HG03095 (cell line): Measurements from ENCODE around the gene PXDN.
"Not testable (repeated sequence)": the region's sequence is repeated elsewhere in the genome, so short reads cannot be mapped to it uniquely, and the experiment has no call there.

Experiments used
- ATAC-seq: cut with Tn5 transposase; IDR thresholded peaks from one replicate; pipeline ENCODE4 v1.9.1; 2021; ENCODE audit warnings: moderate library complexity; ENCODE audit not compliant: unreplicated experiment

The PXDN gene

DNA sequence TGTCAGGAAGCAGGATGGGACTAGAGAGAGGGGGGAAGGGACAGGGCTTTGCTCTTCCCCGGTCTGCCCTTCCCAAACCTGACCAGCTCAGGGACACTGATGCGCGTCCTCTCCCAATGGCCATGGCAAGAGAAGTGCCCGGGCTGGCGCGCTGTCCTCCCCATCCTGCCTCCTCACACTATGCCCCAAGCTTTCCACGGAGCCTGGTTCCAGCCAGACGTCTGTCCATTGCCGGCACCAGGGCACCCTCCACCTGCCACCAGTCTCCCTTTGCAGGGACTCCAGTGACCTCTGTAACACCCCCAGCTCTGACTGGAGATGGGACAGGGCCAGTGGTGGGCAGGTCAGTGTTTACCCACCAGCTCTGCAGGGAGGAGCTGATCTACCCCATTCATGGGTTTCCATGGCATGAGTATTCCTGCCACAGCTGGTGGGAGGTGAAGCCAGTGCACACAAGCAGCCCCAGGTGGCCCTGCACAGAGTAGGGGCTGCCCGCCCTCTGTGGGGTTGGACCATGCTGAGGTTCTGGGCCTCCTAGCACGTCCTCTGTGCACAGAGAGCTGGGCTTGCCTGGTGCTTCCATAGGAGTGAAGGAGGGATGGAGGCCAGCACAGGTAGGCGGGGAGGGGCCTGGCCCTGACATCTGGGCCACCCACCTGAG lies 109.5 kb downstream of the PXDN start:
- no peak for ATAC-seq

DNA sequence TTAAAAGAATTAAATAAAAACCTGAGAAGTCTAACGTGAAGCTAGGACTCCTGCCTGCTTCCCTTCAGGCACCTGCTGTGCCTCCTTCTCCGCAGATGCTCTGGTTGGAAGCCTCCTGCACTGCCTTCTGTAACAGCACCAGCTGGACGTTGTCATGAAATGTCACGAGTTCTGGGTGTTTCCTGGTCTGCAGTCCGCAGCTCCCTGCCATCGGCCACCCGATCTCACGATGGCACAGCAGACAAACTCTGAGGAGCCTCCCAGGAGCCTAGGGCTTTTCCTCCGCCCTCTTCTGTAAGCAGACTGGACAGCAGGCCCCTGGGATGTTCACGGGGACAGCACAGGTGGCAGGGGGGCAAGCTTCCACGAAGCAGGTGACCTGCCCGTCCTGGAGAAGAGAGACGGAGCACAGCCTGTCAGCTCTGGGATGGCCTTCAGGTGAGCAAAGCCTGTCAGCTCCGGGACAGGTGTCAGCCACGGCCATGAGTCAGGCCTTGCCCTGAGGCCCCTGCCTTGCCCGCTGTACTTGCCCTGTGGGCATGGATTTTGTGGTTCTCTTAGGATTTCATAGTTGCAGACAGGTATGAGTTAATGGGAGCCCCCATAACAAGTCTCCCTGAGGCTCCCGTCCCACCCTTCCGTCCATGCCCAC lies 110.3 kb downstream of the PXDN start:
- ATAC-seq, result no peak

DNA sequence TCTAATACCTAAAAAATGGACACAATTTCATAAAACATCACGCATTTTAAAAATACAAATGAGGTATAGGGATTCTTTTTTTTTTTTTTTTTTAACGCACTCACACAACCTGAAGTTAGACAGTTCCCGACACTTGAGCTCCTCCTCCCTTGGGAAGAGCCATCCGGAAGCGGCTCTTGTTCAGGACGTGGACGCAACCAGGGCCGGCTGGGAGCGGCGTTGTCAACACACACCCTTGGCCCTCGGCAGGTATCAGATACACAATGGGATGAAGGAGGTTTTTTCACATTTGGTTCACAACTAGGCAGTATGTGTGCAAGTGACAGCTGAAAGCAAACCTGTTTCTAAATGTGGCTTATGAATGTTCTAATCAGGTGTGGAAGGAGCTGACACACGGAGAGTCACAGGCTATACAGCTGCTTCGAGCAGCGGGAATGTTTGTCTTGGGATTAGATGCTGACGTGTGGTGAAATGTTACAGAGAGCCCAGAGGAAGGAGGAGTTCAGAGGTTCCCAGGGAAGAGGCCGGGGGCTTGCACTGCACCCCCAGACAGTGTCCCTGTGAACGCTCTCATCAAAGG lies 111.1 kb downstream of the PXDN start:
- ATAC-seq, result no peak

DNA sequence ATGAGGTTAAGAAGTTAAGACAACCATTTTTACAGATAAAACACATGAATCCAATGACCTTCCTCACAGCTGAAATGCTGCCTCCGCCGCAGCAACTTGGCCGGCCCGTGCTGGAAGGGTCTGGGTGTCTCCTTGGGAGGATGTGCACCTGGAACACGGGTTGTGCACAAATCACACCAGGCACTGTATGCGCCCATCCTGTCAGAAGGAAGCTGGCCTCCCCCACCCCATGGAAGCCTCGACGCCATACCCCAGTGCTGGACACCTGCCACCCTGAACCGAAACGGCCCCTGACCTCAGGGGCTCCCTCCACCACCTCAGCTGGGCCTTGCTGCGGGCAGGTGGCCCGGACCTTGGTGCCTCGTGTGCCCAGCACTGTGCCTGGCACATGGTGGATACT lies 111.8 kb downstream of the PXDN start:
- no peak for ATAC-seq

DNA sequence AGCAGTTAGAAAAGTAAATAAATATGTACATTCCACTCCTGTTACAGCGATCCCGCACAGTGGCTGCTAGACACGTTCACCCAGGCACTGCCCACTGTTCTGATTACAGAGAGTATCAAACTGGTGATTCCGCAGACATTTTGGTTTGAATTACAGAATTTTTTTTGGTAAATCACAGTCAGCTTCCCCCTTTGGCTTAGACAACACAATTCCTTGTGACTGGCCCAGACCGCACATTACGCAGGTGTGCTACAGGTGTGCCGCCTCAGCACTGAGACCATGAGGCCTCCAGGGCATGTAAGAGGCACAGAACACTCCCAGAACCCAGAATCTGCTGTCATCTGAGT lies 112.3 kb downstream of the PXDN start:
- ATAC-seq, result no peak

DNA sequence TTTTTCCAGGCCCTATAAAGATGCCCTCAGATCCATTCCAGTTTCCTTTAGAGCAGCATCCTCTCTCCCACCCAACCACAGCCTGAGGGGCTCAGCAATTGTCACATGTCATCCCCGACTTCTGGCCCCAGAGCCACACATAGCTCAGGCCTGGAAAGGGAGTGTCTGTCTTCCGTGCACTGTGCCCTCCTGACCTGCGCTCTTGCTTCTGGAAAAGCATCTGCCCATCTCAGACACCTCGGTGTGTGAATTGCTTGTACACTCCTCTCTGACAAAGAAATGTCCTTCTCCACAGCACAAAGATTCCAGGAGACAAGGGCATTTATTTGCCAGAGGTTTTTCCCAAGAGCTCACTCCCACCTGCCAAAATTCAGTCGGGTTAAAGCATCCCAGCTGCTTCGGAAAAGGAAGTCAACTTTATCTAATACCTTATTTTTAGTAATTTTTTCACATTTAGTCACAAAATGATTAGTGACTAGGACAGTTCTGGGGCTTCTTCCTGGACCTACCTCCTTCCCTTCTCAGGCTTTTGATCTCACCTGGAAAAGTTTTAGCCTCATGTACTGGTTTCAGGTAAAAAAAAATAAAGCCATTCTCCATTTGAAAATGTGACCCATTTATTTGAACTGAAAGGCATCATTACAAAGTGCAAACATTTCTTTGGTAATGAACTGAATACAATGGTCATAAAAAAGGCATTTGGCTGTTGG lies 112.9 kb downstream of the PXDN start:
- ATAC-seq, result no peak

DNA sequence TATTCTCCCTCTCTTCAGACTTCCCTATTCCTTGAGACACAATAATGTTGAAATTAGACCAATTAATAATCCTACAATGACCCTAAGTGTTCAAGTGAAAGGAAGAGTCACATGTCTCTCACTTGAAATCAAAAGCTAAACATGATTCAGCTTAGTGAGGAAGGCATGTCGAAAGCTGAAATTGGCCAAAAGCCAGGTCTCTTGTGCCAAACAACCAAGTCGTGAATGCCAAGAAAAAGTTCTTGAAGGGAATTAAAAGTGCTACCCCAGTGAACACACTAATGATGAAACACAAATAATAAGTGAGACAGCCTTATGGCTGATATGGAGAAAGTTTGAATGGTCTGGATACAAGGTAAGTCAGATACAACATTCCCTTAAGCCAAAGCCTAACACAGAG lies 115.4 kb downstream of the PXDN start:
- no peak for ATAC-seq

DNA sequence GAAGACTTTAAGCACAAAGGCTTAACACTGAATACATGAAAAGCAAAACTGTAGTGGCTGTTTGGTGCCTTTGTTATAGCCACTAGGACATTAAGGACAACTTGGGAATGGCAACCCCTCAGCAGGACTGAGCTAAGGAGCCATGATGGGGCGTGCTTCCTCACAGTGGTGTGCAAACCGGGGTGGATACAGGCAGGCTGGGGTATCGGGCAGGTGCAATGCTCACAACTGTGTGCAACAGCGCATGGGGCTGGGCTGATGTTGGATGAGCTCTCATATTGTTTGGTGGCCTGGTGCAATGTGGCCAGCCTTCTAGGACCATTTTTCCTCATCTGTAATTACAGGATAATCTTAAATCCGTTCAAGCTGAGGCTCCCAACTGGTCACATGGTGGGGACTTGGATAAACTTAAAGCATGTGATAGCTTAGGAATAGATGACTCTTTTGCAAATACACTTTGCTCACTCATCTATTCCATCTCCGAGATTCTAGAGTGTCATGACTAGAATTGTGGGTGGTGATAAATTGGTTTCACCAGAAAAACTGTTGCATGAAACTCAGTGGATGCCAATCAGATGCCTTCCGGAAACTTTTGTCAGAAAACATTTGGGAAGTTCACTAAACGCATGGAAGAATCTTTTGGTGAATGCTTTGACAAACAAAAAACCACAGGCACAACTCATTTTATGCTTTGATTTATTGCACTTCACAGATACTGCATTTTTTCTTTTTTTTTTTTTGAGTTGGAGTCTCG lies 116.5 kb downstream of the PXDN start:
- no peak for ATAC-seq

DNA sequence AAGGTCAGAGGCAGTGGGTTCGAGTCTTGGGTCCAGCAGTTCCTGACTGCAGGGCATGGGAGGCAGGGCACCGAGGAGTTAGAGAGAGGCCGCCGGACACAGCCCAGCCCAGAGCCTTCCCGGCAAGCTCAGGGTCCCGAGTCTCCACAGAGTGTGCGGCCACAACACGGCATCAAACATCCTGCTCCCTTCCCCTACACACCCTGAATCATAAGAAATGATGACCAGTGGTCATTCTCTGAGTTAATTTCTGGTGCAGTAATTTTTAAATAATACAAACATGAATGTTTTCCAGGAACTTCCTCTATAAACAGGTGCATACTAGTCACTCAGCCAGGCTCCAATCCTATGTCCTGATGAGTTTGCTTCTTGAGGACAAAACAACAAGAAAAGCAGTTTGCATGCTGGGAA lies 118.0 kb downstream of the PXDN start:
- ATAC-seq, result no peak

DNA sequence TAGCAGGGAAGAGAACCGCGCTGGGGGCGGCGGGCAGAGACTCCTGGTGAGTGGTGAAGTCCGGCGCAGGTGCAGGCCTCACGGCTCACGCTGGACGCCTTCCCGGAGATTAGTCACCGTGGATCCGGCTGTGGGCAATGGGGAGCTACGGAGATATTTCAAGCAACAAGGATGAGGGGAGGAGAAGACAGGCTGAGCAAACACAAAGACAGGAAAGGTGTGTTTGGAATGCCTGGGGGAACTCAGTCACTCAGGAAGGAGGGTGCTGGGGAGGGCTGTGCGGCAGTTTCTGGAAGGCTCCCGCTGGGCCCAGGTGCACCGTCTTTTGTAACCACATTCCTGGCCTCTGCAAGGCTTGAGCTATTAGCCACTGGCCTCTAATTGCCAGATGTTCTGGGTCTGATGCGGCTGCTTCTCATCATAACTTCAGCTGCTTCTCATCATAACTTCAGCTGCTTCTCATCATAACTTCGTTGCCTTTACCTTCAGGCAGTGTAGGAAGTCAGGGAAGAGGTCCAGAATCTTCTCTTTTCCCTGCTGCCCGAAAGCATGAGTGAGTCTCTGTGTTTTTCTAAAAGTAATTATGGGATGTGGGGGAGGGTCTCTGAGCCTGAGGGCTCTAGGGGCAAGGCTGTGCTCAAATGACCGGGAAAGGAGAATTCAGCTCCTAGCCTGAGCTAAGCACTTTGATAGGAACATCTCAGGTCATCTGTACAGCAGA lies 118.9 kb downstream of the PXDN start:
- ATAC-seq, result no peak

DNA sequence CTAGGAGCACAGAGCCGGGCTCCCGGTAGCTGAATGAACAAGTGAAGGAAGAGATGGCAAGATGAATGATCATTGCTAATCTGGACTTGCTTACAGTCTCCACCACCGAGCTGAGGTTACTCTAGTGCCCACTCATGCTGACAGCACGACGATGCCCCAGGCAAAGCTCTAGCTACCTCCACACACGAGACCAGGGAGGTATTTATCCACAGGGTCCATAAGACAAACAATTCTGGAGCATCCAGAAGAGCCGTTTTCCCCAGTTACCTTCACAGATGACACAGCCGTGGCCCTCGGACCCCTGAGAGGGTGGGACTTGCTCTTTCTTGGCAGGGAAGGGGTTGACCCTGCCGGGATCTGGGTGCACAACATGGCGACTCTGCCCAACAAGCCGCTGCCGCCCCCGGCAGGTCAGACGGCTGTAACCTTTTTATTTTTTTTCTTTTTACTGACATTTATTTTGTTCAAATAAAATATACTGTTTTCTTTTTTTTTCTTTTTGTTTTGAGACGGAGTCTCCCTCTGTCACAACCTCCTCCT lies 120.3 kb downstream of the PXDN start:
- no peak for ATAC-seq

DNA sequence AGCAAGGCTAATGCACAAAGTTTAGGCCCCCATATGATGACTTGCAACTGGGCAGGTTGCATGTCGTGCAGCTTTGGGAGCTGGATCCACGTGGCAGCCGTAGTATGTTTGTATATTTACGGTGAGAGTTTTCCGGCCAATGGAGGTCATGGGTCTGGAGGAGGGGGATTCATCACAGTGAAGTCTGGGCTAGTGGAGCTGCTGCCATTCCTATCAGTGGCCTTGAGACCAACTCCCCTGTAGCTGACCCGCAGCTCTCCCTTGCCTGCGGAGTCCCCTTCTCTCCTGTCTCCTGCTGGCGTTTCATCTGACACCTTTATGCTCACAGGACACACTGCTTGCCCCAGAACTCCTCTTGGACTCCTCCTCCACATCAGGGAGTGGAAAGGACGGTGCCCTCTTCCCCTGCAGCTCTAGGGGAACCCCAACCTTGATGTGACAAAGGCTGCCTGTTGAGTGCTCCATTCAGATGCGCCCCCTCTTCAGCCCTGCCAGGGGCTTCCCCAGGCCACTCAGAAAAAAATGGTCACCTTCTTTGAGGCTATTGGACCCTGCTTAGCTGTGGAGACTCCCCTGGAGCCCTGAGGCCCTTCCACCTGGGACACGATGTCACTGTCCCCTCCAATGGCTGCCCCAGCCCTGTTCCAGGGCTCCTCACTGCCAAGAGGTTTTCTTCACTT lies 121.7 kb downstream of the PXDN start:
- no peak for ATAC-seq

DNA sequence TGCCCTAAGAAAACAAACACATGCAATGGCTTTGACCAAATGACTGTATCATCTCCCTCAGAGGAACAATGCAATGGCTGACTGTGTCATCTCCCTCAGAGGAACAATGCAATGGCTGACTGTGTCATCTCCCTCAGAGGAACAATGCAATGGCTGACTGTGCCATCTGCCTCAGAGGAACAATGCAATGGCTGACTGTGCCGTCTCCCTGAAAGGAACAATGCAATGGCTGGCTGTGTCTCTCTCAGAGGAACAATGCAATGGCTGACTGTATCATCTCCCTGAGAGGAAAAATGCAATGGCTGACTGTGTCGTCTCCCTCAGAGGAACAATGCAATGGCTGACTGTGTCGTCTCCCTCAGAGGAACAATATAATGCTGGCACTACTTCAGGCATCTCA lies 122.3 kb downstream of the PXDN start:
- not testable (repeated sequence) for ATAC-seq

DNA sequence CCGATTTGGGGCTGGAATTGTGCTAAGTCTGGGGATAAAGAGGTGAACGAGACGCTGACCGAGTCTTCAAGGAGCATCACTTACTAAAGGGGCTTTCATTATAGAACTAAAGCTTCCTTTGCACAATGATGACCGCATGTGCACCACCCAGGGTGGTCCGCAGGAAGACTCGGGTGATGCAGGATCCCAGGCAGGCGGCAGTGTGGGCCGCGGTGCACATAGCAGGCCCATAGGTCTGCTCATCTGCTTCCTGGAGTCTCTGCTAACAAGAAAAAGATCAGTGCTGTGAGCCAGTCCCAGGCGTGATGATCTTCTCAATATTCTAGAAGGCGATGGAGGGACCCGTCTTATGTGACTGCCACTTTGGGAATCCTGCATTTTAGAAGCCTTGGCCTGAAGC lies 122.8 kb downstream of the PXDN start:
- ATAC-seq, result no peak

DNA sequence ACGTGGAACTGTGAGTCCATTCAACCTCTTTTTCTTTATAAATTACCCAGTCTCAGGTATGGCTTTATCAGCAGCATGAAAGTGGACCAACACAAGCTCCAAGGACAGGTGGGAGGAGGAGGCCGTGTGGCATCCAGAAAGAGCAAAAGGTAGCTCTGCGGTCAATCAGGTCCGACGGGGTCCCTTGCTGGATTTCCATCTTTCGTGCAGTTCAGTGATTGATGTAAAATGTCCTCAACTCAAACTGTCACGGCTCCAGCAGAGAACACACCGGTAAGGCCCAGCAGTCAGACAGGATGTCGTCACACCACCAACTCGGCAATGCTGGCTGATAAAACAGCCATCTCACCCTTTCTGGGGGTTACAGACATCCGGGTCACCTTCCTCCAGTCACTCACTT lies 123.3 kb downstream of the PXDN start:
- no peak for ATAC-seq

DNA sequence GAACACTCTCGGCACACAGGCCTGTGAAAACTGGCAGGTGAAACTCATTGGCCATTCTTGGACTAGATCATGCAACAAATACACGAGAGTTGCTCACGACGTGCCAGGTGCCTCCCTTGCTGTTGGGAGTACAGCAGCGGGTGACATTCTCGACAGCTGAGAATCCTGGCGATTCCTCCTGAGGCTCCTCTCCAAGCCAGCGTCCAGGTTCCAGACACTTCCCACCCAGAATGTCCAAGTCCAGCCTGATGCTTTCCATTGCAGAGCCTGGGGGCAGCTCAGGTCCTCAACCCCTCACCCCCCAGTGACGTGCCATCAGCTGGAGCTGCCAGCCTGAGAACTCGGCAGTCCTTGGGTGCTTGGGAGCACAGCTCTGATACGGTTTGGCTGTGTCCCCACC lies 124.2 kb downstream of the PXDN start:
- no peak for ATAC-seq

DNA sequence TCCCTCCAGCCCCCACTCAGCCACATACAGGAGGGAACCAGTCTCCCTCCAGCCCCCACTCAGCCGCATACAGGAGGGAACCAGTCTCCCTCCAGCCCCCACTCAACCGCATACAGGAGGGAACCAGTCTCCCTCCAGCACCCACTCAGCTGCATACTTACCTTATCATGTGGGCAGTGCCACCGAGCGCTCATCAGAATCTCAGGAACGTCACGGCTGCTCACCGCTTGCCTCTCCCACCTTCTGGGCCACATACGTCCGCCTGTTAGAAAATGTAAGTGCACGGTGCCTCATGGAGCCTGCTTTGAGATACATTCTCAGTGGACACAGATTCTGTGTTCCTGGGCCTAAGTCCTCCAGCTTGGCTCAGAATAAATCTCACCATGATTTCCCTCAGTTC lies 124.8 kb downstream of the PXDN start:
- ATAC-seq, result no peak

DNA sequence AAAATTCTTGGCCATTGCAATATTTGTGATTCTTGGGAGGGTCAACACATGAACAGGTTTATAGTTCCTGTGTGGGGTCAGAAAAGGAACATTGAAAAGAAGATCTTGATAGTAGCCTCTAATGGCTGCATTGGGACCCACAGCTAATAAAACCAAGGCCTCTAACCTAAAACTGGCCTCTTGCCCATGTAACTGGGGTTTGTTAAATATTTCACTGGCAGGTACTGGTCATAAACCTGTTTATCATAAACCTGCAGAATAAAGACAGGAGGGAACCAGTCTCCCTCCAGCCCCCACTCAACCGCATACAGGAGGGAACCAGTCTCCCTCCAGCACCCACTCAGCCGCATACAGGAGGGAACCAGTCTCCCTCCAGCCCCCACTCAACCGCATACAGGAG lies 125.3 kb downstream of the PXDN start:
- no peak for ATAC-seq

DNA sequence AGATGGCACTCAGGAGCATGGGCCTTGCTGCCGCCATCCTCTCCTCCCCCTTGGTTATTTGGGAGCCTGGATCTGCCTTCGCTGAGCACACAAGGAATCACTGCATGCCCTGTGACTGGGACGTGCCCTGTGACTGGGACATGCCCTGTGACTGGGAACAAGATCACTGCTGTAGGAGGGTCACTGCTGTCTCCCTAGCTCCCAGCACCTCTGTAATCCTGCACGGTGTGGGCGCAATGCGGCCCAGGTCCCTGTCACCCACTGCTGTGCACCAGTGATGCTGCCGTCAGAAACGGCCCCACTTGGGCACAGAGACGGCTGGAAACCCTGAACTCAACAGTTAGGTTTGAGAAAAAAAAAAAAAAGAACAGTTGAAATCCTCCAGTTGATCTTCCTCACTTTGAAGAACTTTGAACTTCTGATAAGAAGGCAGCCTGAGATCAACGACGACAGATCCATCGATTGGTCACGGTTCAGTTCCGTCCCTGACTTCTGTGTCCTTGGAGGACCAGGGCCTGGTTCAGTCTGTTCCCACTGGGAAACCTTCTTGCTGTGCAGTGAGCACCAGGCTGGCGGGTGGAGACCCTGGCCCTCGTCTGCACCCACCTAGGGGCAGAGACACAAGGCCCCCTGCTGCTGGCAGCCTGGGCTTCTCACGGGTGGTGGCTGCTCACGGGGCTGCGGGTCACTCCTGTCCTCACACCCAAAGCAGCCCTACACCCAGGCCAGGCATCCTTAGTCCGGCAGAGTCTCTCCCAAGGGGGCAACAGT lies 125.9 kb downstream of the PXDN start:
- no peak for ATAC-seq
